ENCODE measurements around the gene RNLS.
"Not testable (repeated sequence)": the region's sequence is repeated elsewhere in the genome, so short reads cannot be mapped to it uniquely, and the experiment has no call there.

Gene RNLS

GRCh38 chr10:88286030-88286429, 297.1 kb downstream of the RNLS start:
- DNase-seq: no peak

GRCh38 chr10:88281592-88282347, 301.3 kb downstream of the RNLS start:
- DNase-seq: no peak

GRCh38 chr10:88280518-88280917, 302.6 kb downstream of the RNLS start:
- DNase-seq: no peak

- DNase-seq: no peak
Measured at GRCh38 chr10:88278912-88279311, 304.2 kb downstream of the RNLS start.

GRCh38 chr10:88276945-88277344, 306.2 kb downstream of the RNLS start:
- not testable (repeated sequence) for DNase-seq

- no peak for DNase-seq
Measured at GRCh38 chr10:88274286-88274685, 308.8 kb downstream of the RNLS start.

GRCh38 chr10:88273567-88273966, 309.6 kb downstream of the RNLS start:
- no peak for DNase-seq

GRCh38 chr10:88271761-88272543, 311.2 kb downstream of the RNLS start:
- no peak for DNase-seq

GRCh38 chr10:88270871-88271713, 312.0 kb downstream of the RNLS start:
- no peak for DNase-seq

GRCh38 chr10:88270061-88270808, 312.9 kb downstream of the RNLS start:
- no peak for DNase-seq

- DNase-seq: no peak
Measured at GRCh38 chr10:88262591-88263234, 320.4 kb downstream of the RNLS start.

GRCh38 chr10:88261152-88261551, 322.0 kb downstream of the RNLS start:
- DNase-seq: no peak

- DNase-seq: no peak
Measured at GRCh38 chr10:88260329-88261051, 322.6 kb downstream of the RNLS start.

- DNase-seq: no peak
Measured at GRCh38 chr10:88259381-88259780, 323.7 kb downstream of the RNLS start.

GRCh38 chr10:88256886-88257285, 326.2 kb downstream of the RNLS start:
- no peak for DNase-seq

- DNase-seq: no peak
Measured at GRCh38 chr10:88256013-88256680, 327.0 kb downstream of the RNLS start.

- no peak for DNase-seq
Measured at GRCh38 chr10:88254091-88254490, 329.0 kb downstream of the RNLS start.

GRCh38 chr10:88253622-88254021, 329.5 kb downstream of the RNLS start:
- DNase-seq: no peak

- DNase-seq: no peak
Measured at GRCh38 chr10:88253128-88253527, 330.0 kb downstream of the RNLS start.

GRCh38 chr10:88249450-88249849, 333.7 kb downstream of the RNLS start:
- no peak for DNase-seq

- DNase-seq: no peak
Measured at GRCh38 chr10:88246675-88247074, 336.4 kb downstream of the RNLS start.
